G401 (cell line): Measurements from ENCODE around the gene SLC20A1. TPM values are rescaled to one million over a fixed set of nuclear protein-coding genes. Genes with fewer than 3 reads are reported as not detected.

Experiments
- DNase-seq: peaks from one replicate; pipeline ENCODE4 v3.0.0-alpha.2; 2015; ENCODE audit warnings: low spot score
- in situ Hi-C: cut with HindIII; loops from 2 replicates; pipeline ENCODE4 v1.10.0; 2016; ENCODE audit warnings: low sequenced_read_pairs, mixed read lengths
- total RNA-seq: library from RNA; depleted of rRNA; stranded (reverse); fragments of >200 nt; shearing (Covaris generic); gene quantifications from 2 replicates; pipeline ENCODE4 v1.2.3, GENCODE V29; 2014

Gene SLC20A1
- total RNA-seq, 1 experiment from 2014 or later: 125 TPM

DNA sequence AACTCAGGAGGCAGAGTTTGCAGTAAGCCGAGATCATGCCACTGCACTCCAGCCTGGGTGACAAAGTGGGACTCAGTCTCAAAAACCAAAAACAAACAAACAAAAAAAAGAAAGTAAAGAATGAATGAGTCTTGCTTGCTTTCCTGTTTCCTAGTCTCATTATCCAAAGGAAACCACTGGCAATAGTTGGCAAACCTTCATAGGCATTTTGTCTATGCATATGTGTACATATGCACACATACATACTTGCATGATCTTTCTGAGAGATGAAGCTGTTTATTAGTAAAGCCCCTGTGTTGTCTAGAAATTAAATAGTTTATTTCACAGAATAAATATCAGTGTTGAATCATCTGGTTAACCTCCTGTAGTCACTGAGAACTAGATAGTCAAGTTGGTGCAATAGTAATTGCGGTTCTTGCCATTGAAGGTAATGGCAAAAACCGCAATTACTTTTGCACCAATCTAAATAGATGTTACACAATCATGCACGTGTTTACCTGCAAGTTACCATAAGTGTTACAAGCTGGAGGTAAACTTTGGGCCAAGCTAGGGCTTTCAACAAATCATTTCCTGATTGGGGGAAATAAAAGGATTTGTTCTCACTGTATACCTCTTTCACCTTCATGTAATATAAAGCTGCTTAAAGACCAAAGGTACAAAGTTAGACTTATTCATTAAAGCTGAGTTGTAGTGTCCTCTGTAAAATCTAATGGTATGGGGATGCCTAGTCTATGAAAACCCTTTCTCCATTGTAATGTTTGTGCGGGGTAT lies 24.7 kb downstream of the SLC20A1 start:
- in situ Hi-C loops: no loop called here
- DNase-seq: no peak

DNA sequence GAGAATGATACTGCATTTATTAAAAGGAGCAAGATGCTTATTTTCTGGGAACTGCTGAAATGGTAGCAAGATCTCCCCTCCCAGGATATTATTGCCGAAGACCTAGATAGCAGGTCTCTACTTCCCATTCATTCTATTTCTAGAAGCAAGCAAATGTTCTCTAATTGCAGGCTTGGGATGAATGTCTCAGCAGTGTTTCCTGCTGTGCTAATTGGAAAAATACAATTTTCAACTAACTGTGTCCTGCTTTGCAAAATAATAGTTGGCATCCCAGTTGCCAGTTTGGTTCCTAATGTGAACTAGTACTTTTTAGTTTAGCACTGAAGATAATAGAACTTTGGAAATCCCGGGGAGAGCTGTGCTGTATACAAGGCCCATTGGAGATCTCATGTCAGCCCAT lies 26.1 kb downstream of the SLC20A1 start:
- in situ Hi-C loops: no loop called here
- no peak for DNase-seq

DNA sequence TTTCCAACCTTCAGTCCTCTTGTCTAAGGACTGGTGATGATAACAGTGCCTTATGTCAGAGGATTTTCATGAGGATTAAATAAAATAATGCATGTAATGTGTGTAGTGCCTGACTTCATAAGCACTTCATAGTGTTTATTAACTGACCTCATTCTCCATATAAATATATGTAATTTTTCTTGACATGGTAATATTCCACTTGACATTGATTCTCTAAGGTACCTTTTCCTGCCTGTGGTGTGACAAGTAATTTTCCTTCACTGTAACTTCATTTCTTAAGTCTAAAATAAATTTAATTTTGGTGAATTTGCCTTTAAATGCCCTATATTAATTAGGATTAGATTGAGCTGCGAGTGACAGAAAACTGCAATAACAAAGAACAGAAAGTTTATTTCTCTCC lies 27.3 kb downstream of the SLC20A1 start:
- no peak for DNase-seq
- in situ Hi-C loops: no loop called here

DNA sequence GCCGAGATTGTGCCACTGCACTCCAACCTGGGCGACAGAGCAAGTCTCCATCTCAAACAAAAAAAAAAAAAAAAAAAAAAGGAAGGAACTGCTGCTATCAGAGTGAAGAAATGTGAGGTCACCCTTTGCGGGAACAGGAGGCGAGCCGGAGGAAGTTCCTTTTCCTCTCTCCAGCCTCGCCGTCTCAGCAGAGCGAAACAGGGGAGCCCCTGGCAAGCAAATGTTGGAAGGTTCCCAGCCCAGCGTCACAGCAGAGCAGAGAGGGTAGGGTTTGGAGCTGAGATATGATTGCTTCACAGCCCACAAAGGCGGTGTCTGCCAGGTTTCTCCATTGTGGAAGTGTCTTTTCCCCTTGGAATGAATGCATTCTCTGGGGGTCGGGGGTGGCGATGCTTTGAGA lies 28.5 kb downstream of the SLC20A1 start:
- DNase-seq: no peak
- in situ Hi-C loops: no loop called here

DNA sequence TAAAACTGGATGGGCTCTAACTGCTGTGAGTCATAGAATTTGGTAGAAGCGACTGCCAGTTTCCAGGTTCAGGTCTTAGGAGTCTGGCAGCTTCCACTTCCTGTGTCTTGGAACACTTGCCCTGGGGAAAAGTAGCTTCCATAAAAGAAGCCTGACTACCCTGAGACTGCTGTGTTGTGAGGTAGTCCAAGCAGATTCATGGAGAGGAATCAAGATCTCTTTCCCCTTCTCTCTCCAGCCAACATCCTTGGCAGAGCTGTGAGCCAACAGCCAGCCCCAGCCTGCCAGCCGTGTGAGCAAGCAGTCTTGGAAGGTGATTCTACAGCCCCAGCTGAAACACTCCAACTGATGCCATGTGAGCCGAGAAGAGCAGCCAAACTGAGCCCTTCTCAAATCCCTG lies 33.7 kb downstream of the SLC20A1 start:
- in situ Hi-C loops: no loop called here
- peak; percentile 38 for DNase-seq

DNA sequence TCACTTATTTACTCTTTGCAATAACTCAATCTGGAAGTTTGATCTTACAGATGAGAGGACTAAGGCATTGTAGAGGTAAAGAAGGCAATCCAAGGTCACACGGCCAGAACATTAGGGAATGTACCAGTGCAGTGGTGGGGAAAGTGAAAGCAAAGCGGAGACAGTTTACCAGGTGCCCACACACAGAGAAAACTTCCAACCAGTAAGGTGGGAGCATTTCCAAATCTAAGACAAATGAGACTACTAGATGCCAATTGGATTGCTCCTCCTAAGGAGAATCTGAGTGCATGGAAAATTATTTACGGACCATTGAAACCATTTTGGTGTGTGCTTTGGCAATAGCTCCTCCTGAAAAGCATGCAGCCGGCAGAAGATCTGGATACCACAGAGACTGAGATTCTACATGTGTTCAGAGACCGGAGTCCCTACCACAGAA lies 34.9 kb downstream of the SLC20A1 start:
- DNase-seq: no peak
- in situ Hi-C loops: no loop called here

DNA sequence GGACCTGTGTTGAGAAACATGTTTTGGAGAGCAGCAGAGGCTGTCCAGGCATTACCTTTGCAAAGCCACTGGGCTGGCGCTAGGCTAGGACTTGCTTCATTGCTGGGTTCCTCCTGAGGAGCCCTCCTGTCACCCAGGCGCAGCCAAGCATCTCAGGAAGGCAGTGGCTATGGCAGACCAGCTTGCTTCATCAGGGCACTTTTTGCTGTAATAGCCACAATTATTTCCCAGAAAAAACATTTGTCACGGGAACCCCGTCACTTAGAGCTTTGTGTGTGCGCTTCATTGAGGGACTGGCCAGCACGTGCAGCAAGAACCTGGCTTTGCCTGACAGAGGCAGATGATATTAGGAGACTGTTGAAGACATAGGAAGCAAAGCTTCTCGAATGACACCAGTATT lies 36.4 kb downstream of the SLC20A1 start:
- DNase-seq: no peak
- in situ Hi-C loops: no loop called here

DNA sequence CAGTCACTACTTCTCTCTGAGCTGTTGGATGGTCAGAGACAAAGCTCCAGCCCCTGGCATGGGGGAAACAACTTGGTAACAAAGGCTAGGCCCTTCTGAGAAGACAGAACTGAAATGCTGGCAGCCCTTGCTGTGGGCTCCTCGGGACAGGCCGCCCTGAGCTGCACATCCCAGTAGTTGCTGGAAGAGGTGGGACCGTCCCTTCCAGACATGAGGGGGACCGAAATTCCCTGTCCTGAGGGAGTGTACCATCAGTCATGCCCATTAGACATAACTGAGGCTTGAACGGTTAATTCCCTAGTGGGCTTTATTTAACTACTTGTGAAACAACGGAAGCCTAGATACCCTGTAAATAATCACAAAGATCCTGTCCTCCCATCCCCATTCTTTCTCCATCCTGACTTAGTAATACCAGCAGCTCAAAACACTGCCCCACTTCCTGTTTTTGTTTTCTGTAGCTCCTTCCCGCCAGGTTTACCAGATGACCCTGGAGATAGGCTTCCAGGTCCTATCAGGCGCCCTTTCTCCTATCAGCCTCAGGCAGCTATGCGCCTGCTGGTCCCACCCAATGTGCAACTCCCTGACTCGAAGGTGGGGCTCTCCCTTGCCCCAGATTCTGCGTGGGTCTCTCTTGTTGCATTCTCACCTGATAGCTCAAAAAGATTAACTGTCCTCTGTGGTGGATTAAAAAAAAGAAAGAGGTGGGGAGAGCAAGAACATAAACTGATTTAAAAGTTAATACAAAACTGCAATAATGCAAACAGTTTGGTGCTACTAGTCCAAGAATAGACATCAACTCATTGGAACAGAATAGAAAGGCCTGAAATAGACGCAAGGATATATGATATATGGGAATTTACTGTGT lies 38.0 kb downstream of the SLC20A1 start:
- DNase-seq: no peak
- in situ Hi-C loops: no loop called here

DNA sequence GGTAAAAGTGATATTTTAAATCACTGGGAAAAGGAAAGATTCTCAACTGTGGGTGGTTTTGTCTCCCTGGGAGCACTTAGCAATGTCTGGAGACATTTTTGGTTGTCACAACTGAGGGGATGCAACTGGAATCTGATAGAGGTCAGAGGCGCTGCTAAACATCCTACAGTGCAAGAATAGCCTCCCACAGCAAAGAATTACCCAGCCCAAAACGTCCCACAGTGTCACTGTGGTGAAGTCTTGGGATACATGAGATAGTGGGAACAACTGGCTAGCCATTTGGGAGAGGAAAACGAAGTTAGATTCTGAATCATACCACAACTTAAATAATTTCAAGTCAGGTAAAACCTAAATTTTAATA lies 38.7 kb downstream of the SLC20A1 start:
- in situ Hi-C loops: no loop called here
- DNase-seq: no peak

DNA sequence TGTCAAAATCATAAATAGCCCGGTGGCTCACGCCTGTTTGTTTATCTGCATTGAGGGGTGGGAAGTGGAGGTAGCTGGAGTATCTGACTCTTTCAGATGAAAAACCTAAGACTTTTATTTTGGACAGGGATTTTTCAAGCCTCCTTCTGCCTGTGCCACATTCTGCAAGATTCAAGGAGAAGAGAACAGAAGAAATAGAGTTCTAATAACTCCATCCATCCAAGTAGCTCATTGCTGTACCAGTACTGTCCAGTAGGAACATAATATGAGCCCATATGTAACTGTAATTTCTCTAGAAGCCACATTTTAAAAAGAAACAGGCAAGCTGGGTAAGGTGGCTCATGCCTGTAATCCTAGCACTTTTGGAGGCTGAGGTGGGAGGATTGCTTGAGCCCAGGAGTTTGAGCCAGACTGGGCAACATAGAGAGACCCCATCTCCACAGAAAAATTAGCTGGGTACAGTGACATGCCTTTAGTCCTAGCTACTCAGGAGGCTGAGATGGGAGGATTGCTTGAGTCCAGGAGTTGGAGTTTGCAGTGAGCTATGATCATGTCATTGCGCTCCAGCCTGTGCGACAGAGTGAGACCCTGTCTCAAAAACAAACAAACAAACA lies 39.6 kb downstream of the SLC20A1 start:
- in situ Hi-C loops: no loop called here
- DNase-seq: no peak

DNA sequence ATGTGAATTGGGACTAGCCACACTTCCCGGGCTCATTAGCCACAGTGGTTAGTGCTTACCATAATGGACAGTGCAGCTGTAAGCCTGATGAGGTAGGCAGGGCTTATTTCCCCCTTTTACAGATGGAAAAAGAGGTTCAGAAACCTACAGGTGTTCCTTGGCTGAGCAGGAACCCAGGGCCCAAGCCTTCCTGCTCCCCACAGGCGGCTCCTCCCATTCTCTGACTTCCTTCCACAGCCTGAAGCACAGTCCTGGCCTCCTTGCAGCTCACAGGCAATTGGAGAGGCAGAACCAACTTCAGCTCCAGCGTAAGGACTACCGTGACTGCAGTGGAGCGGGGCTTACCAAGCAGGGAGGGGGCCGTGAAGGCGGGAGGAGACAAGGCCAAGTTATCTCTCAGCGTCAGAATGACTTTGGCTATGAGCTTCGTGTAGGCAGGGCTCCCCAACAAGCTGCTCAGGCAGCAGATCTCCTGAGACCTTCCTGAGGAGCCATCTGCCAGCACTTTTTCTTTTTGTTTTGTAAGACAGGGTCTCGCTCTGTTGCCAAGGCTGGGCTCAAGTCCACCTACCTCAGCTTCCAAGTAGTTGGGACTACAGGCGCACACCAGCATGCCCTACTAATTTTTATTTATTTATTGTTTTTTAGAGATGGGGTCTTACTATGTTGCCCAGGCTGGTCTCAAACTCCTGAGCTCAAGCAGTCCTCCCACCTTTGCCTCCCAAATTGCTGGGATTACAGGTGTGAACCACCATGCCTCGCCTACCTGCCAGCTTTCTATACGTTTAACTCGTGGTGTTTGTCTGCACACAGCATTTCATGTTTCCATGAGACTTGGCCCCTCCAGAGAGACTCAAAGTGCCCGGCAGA lies 40.8 kb downstream of the SLC20A1 start:
- in situ Hi-C loops: no loop called here
- no peak for DNase-seq

DNA sequence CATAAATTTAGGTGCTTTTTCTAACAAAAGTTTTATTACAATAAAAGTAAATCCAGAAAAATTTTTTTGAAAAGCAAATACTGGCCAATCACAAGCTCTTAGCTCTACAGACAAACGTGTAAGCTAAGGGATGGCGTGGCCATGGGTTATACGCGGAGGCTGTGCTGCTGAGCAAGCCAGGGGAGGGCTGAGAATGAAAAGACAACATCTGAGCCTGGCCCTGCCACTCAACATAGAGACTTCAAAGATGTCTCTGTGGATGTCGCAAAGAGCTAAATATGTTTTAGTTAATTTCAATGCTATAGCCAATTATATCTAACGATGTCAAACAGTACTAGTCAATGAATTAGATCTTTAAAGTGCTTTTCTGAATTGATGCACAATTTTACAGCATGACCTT lies 41.8 kb downstream of the SLC20A1 start:
- no peak for DNase-seq
- in situ Hi-C loops: no loop called here

DNA sequence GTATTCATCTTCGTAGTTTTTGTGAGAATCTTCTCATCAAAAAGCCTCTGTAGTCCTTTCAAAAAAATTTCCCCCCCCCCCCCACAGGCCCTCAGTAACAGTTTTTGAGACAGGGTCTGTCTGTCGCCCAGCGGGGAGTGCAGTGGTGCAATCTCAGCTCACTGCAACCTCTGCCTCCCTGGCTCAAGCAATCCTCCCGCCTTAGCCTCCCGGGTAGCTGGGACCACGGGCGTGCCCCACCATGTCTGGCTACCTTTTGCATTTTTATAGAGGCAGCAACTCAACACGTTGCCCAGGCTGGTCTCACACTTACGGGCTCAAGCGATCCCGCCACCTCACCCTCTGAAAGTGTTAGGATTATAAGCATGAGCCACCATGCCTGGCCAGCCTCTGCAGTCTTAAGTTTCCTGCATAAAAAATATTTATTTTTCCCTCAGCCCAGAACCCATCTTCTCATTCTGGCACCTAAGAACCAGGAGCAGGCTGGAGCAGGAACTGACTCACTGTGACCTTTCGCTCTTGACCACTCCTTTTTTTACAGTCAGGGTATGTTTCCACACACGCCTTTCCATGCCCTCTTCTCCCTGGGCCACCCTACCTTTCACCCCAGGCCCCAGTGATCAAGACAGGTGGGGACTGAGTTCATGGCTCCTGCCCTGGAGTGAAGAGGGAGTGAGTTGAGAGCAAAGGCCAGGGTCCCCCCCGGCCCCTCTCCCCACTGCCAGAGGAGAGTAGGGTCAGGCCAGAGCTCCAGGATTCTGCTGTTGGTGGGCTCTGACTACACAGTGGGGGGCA lies 42.5 kb downstream of the SLC20A1 start:
- no peak for DNase-seq
- in situ Hi-C loops: no loop called here

DNA sequence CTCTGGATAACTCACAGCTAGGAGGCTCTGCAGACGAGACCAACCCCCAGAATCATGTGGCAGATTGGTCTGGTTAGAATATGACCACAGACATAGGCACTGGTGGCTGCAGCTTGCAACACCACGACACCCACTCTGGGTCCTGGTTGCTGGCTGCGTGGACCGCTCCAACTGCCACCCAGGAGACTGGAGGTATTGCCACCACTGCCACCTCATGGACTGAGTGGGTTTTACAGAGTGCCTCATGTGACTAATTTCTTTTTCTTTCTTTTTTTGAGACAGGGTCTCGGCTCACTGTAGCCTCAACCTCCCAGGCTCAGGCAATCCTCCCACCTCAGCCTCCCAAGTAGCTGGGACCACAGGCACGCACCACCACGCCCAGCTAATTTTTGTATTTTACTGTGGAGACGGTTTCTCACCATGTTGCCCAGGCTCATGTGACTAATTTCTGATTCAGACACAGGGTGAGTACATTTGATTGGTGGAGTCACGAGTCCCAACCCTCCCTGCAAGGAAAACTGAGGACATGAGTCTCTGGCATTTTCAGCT lies 45.2 kb downstream of the SLC20A1 start:
- in situ Hi-C loops: no loop called here
- DNase-seq: peak; percentile 35

DNA sequence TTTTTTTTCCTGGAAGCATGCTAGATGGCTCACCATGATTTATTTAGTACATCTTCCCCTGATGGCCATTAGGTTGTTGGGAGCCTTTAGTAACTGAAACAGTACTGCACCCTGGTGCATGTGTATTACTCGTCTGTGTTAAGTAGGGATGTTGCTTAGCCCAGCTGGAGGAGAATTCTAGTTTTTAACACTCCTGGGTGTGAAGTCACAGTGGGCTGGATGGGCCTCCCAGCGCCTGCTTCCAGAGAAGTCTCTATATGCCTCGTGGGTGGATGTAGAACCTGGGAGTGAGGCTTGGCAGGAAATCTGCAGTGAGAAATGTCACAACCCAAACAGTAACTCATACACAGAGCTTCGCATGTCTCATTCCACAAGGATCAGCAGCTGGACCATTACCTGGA lies 46.1 kb downstream of the SLC20A1 start:
- in situ Hi-C loops: no loop called here
- no peak for DNase-seq

DNA sequence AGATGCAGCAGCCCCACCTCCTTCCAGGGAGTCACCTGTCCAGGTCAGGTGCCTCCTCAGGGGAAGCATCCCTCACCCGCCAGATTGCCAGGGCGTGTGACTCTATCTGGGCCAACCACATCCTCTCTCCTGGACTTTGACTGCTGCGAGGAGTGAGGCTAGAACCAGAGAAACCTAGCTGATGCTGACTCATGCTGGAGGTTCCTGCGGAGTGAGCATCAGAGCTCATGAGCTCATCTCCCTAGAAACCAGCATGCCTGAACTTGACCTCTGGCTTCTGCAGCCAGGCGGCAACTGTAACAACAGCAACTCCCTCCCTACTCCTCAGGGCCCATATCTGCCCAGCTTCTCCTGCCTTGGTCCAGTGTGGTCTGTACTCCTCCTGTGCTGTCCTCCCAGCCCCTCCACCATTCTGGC lies 46.8 kb downstream of the SLC20A1 start:
- no peak for DNase-seq
- in situ Hi-C loops: no loop called here

DNA sequence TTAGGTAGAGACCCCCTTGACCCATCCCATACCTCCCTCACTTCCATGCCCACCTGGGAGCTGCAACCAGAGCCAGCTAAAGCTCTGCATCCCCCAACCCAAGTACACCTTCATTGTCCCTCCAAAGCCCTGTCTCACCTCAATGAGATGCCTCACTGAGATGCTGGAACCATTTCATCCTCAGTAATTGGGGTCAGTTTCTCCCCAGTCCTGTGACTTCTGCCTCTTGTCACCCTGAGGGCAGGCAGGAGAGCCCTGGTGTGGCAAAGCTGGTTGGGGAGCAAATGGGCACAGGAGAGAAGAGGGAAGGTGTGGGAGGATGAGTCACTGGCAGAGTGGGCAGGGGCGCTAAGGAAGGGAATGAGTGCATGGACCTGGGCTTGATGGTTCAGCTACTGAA lies 47.2 kb downstream of the SLC20A1 start:
- no peak for DNase-seq
- in situ Hi-C loops: no loop called here

DNA sequence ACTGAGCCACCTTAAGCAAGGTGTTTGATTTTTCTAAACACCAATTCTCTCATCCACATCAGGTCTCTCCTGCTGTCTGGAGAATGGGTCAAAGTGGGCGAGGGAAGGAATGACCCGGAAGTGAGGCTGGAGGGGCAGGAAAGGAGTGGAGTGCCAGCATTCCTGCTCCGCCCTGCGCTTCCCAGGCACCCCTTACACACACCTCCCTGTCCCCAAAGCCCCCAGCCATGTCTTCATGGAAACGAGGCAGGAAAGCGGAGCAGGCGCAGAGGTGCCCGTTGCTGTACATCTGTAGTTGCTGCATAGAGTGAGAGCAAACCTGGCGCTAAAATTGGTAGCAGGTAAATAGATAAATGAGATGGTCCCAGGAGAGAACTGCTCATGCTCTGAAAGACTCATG lies 47.9 kb downstream of the SLC20A1 start:
- no peak for DNase-seq
- in situ Hi-C loops: no loop called here
